Panc1 (cell line): ENCODE measurements around the gene ZGRF1. TPM values are rescaled to one million over a fixed set of nuclear protein-coding genes. Genes with fewer than 3 reads are reported as not detected.

Experiments used
- ATAC-seq: fragments of 200-7000 bp; cut with Tn5 transposase; 2 replicates; pipeline ENCODE4 v1.9.1; 2020; ENCODE audit warnings: mild to moderate bottlenecking, moderate library complexity
- BruUV-seq: library from RNA; stranded (reverse); fragments of 400-500 nt; replicated peaks from 2 replicates; lab custom pipeline; 2021; lab: Mats Ljungman, UMichigan
- CTCF ChIA-PET: fragments of 300-600 bp; sonication (Branson Sonifier 250); formaldehyde crosslinking; loops from one replicate; lab custom pipeline; 2022; ENCODE audit warnings: antibody characterized with exemption; lab: Charles Lee
- POLR2A ChIA-PET: fragments of 300-600 bp; sonication (Branson Sonifier 250); formaldehyde crosslinking; loops from one replicate; lab custom pipeline; 2022; ENCODE audit warnings: antibody characterized with exemption; lab: Charles Lee
- DNase-seq: peaks from one replicate; pipeline ENCODE4 v3.0.0-alpha.2; 2010; ENCODE audit warnings: low read depth, low spot score
- H3K27ac ChIP-seq: 2 replicates; pipeline ENCODE4 v1.5.1; 2011; ENCODE audit warnings: mild to moderate bottlenecking, low read length, inconsistent platforms
- H3K27me3 ChIP-seq: fragments of 200-500 bp; sonication (Bioruptor generic); 2 replicates; pipeline ENCODE4 v1.6.0; 2014; ENCODE audit warnings: low read length, inconsistent platforms; ENCODE audit not compliant: control insufficient read depth, insufficient read depth
- H3K36me3 ChIP-seq: fragments of 200-500 bp; sonication (Bioruptor generic); 2 replicates; pipeline ENCODE4 v1.5.1; 2014; ENCODE audit warnings: inconsistent platforms, mild to moderate bottlenecking, low read length, moderate library complexity; ENCODE audit not compliant: control insufficient read depth, insufficient read depth
- H3K4me1 ChIP-seq: 2 replicates; pipeline ENCODE4 v1.5.1; 2011; ENCODE audit warnings: inconsistent platforms, mild to moderate bottlenecking, low read length, moderate library complexity; ENCODE audit not compliant: control insufficient read depth, insufficient read depth
- H3K4me3 ChIP-seq, 2 experiments: 2 replicates each; pipeline ENCODE4 v1.5.1; 2011 to 2012; ENCODE audit warnings: low read depth in 2 of 2, low read length in 2 of 2, mild to moderate bottlenecking in 2 of 2, inconsistent platforms in 1 of 2, moderate library complexity in 1 of 2
- H3K9me3 ChIP-seq: fragments of 200-500 bp; sonication (Bioruptor generic); 2 replicates; pipeline ENCODE4 v1.5.1; 2014; ENCODE audit warnings: low read depth, mild to moderate bottlenecking, inconsistent platforms, low read length, moderate library complexity; ENCODE audit not compliant: control insufficient read depth, insufficient read depth
- POLR2AphosphoS5 ChIP-seq: IDR thresholded peaks from 2 replicates; pipeline ENCODE4 v1.6.1; 2012; ENCODE audit warnings: mild to moderate bottlenecking, low read depth, low read length, moderate library complexity
- REST ChIP-seq, 2 experiments: IDR thresholded peaks; 2 replicates each; pipeline ENCODE4 v1.6.1; 2011 to 2012; ENCODE audit warnings: low read depth in 2 of 2, control low read depth in 1 of 2, low read length in 1 of 2, mild to moderate bottlenecking in 1 of 2, moderate library complexity in 1 of 2; ENCODE audit not compliant: insufficient read depth in 1 of 2
- SIN3A ChIP-seq: IDR thresholded peaks from 2 replicates; pipeline ENCODE4 v1.6.1; 2012; ENCODE audit warnings: low read depth, mild to moderate bottlenecking, low read length, moderate library complexity, borderline replicate concordance; ENCODE audit not compliant: insufficient read depth
- TCF7L2 ChIP-seq: IDR thresholded peaks from 2 replicates; pipeline ENCODE4 v1.6.1; 2011; ENCODE audit warnings: mild to moderate bottlenecking, low read depth, low read length, inconsistent platforms
- in situ Hi-C: cut with HindIII; loops from 2 replicates; pipeline ENCODE4 v1.10.0; 2016; ENCODE audit warnings: low sequenced_read_pairs, low pct_unique_long_range_greater_than_20kb
- intact Hi-C: fragments of 100-400 bp; cut with micrococcal nuclease; formaldehyde crosslinking; loops from one replicate; pipeline ENCODE4 v1.10.0; 2022; ENCODE audit not compliant: unreplicated experiment
- total RNA-seq: library from RNA; stranded (reverse); gene quantifications from one replicate; pipeline ENCODE4 v1.2.1, GENCODE V29; 2021; ENCODE audit not compliant: unreplicated experiment
- TF ChIP-seq, protein P1 (sequence below): fragments of 450-650 bp; IDR thresholded peaks from 2 replicates; pipeline ENCODE4 v1.5.1; 2017; ENCODE audit warnings: mild to moderate bottlenecking

The ZGRF1 gene
- total RNA-seq, 1 experiment from 2014 or later = 7.4 TPM

- ATAC-seq = no peak
- no peaks in the 10 kb centered on the region for H3K9me3 ChIP-seq
- peaks cover 28% of the 10 kb centered on the region for H3K27me3 ChIP-seq
- no TSS peak for BruUV-seq
- no peak overlapping the region for H3K27ac ChIP-seq
- no peak for TF ChIP-seq POLR2AphosphoS5
- no peak for TF ChIP-seq SIN3A
- no peak for TF ChIP-seq TCF7L2
- TF ChIP-seq REST (IDR thresholded peaks at IDR 0.05; ENCODE audit: insufficient read depth in 1 of 2, low read depth in 2 of 2, low read length in 1 of 2) = no peak
- TF ChIP-seq, protein P1, sequence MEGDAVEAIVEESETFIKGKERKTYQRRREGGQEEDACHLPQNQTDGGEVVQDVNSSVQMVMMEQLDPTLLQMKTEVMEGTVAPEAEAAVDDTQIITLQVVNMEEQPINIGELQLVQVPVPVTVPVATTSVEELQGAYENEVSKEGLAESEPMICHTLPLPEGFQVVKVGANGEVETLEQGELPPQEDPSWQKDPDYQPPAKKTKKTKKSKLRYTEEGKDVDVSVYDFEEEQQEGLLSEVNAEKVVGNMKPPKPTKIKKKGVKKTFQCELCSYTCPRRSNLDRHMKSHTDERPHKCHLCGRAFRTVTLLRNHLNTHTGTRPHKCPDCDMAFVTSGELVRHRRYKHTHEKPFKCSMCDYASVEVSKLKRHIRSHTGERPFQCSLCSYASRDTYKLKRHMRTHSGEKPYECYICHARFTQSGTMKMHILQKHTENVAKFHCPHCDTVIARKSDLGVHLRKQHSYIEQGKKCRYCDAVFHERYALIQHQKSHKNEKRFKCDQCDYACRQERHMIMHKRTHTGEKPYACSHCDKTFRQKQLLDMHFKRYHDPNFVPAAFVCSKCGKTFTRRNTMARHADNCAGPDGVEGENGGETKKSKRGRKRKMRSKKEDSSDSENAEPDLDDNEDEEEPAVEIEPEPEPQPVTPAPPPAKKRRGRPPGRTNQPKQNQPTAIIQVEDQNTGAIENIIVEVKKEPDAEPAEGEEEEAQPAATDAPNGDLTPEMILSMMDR = no peak
- no peaks in the 10 kb centered on the region for H3K36me3 ChIP-seq
- POLR2A ChIA-PET = no interaction called here
- in situ Hi-C loops (no loop called here), intact Hi-C loops (no loop called here)
- H3K4me3 ChIP-seq = no peak overlapping the region
- H3K4me1 ChIP-seq = peaks cover 4% of the 10 kb centered on the region; the same call in 1 of the 2 replicates
- CTCF ChIA-PET = no interaction called here
- no peak for DNase-seq
Observed at GRCh38 chr4:112521123-112522023, 115.3 kb downstream of the ZGRF1 start.

DNA sequence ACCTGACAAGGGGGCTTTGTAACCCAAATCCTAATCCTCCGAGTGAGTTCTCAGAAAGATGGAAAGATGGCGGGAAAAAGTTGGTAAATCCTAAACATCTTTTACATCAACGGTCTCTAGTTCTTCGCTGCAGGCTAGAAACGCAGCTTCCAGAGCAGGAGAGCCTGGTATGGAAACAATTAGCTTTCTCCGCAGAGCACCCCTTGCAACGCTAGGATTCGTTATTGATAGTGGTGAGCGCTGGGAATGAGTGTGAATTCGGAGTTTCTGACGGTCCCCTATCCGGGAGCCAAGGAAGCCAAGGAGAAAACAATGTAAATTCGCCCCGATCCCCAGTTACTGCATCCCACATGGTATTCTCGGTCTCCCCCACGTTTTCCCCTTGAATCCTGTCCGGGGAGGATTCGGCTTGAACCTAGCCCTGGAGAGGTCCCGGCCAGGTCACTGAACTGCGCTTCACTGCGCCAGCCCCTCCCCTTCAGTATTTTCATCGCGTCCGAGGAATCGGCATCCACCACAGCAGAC lies 116.0 kb downstream of the ZGRF1 start:
- BruUV-seq = no TSS peak
- H3K9me3 ChIP-seq = no peaks in the 10 kb centered on the region
- H3K4me1 ChIP-seq = peaks cover 4% of the 10 kb centered on the region; the same call in 1 of the 2 replicates
- DNase-seq (no peak), ATAC-seq (no peak)
- H3K27ac ChIP-seq = no peak overlapping the region
- ChIA-PET POLR2A (no interaction called here), CTCF (no interaction called here)
- in situ Hi-C loops (no loop called here), intact Hi-C loops (no loop called here)
- peaks cover 28% of the 10 kb centered on the region for H3K27me3 ChIP-seq
- no peaks in the 10 kb centered on the region for H3K36me3 ChIP-seq
- TF ChIP-seq SIN3A = no peak
- TF ChIP-seq, protein P1 = no peak
- H3K4me3 ChIP-seq = peak overlapping the region in 1 of 2 experiments; percentile 3; a peak in 1 of 4 replicates
